Measurements from ENCODE around the gene PHACTR2. TPM values are rescaled to one million over a fixed set of nuclear protein-coding genes. Genes with fewer than 3 reads are reported as not detected.

Gene PHACTR2
- total RNA-seq, 1 experiment from 2014 or later: 20.7 TPM

DNA sequence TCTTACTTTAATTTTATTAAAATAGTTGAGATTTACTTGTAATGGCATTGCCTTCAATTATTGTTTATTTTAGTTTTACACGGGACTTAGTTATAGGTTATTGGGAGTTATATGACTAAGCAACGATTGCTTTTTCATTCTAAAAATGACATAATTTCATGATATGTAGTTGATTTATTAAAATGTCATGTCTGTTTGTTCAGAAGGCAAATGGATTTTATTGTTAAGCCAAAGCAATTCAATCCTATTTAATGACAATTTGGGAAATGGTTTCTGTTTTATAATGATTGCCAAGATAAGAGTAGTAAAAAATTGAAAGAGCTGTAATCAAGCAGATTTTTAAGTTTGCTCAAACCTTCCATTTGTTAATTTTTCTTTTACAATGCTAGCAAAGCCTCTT is 74.7 kb downstream of the PHACTR2 start:
- Mint-ChIP-seq H3K27me3 (ENCODE audit: unreplicated experiment) (no peaks in the 10 kb centered on the region), H3K4me1 (ENCODE audit: low read depth, unreplicated experiment) (no peaks in the 10 kb centered on the region), H3K36me3 (ENCODE audit: insufficient read depth, unreplicated experiment) (no peaks in the 10 kb centered on the region), H3K4me3 (ENCODE audit: low read depth, unreplicated experiment) (no peak overlapping the region), H3K9me3 (ENCODE audit: low read depth, unreplicated experiment) (no peaks in the 10 kb centered on the region), H3K27ac (ENCODE audit: unreplicated experiment) (no peak overlapping the region)
- no TSS peak for BruUV-seq (replicated peaks)
- intact Hi-C loops (cut with micrococcal nuclease; ENCODE audit: unreplicated experiment): no loop called here
- TF ChIP-seq, protein P1, sequence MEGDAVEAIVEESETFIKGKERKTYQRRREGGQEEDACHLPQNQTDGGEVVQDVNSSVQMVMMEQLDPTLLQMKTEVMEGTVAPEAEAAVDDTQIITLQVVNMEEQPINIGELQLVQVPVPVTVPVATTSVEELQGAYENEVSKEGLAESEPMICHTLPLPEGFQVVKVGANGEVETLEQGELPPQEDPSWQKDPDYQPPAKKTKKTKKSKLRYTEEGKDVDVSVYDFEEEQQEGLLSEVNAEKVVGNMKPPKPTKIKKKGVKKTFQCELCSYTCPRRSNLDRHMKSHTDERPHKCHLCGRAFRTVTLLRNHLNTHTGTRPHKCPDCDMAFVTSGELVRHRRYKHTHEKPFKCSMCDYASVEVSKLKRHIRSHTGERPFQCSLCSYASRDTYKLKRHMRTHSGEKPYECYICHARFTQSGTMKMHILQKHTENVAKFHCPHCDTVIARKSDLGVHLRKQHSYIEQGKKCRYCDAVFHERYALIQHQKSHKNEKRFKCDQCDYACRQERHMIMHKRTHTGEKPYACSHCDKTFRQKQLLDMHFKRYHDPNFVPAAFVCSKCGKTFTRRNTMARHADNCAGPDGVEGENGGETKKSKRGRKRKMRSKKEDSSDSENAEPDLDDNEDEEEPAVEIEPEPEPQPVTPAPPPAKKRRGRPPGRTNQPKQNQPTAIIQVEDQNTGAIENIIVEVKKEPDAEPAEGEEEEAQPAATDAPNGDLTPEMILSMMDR (IDR thresholded peaks at IDR 0.05; ENCODE audit: unreplicated experiment): no peak
- DNase-seq: no peak
- CTCF ChIA-PET: no interaction called here

DNA sequence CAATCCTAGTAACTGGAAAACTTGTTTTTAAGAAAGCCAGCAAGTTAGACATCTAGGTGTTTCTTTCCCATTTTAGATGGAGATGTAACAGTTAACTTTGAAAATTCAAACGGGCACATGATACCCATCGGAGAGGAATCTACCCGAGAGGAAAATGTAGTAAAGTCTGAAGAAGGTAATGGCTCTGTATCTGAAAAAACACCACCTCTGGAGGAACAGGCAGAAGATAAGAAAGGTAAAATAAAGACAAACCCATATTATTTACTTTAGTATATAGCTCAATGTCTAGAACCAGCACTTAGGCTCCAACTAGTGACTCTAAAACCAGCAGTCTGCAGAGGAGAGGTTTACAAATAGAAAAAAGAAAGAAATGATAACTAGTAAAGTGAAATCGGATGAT is 75.9 kb downstream of the PHACTR2 start:
- no TSS peak for BruUV-seq (replicated peaks)
- Mint-ChIP-seq H3K27ac (ENCODE audit: unreplicated experiment) (no peak overlapping the region), H3K4me3 (ENCODE audit: low read depth, unreplicated experiment) (no peak overlapping the region), H3K4me1 (ENCODE audit: low read depth, unreplicated experiment) (no peaks in the 10 kb centered on the region), H3K36me3 (ENCODE audit: insufficient read depth, unreplicated experiment) (no peaks in the 10 kb centered on the region), H3K27me3 (ENCODE audit: unreplicated experiment) (no peaks in the 10 kb centered on the region), H3K9me3 (ENCODE audit: low read depth, unreplicated experiment) (no peaks in the 10 kb centered on the region)
- intact Hi-C loops (cut with micrococcal nuclease; ENCODE audit: unreplicated experiment): no loop called here
- CTCF ChIA-PET: no interaction called here
- no peak for DNase-seq
- TF ChIP-seq, protein P1 (IDR thresholded peaks at IDR 0.05; ENCODE audit: unreplicated experiment): no peak

DNA sequence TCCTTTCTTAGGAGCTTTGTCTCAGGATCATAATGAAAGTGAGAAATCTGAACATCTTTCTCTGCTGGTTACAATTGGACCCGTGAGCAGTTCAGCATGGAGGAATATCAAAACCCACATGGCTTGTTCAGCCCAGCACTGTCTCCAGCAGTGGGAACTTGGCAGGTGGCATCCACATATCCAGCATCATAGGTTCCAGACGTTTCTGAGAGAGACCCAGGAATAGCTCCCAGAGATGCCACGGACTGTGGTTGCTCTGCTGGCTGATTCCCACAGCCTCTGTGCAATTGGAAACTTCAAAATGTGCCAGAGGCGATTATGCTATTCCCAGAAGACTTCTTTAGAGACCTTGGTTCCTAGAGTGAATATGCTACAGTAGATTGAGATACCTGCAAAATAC is 76.4 kb downstream of the PHACTR2 start:
- intact Hi-C loops (cut with micrococcal nuclease; ENCODE audit: unreplicated experiment): no loop called here
- no peak for DNase-seq
- Mint-ChIP-seq H3K4me3 (ENCODE audit: low read depth, unreplicated experiment) (no peak overlapping the region), H3K4me1 (ENCODE audit: low read depth, unreplicated experiment) (no peaks in the 10 kb centered on the region), H3K9me3 (ENCODE audit: low read depth, unreplicated experiment) (no peaks in the 10 kb centered on the region), H3K27me3 (ENCODE audit: unreplicated experiment) (no peaks in the 10 kb centered on the region), H3K27ac (ENCODE audit: unreplicated experiment) (no peak overlapping the region), H3K36me3 (ENCODE audit: insufficient read depth, unreplicated experiment) (no peaks in the 10 kb centered on the region)
- no TSS peak for BruUV-seq (replicated peaks)
- CTCF ChIA-PET: no interaction called here
- TF ChIP-seq, protein P1 (IDR thresholded peaks at IDR 0.05; ENCODE audit: unreplicated experiment): no peak

DNA sequence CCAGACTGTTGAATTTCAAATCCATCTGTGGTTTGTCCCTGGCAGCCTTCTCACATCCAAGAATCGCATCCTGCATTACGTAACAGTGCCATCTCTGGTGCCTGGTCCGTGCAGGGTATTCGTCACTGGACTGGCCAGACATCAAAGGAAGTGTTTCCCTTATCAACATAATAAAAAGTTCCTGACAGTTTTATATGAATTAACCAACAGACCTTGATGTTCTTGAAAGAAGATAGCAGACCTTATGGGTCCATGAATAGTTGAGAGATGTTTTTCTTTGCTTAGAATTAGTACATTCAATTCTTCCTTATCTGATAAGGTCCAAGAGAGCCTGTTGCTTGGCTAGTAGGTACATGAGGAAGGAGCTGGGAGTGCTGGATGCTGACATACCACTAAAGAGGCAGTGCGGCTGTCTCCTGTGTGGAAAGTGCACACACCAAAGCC is 77.6 kb downstream of the PHACTR2 start:
- H3K36me3 Mint-ChIP-seq (ENCODE audit: insufficient read depth, unreplicated experiment): peaks cover 2% of the 10 kb centered on the region
- intact Hi-C loops (cut with micrococcal nuclease; ENCODE audit: unreplicated experiment): no loop called here
- no peaks in the 10 kb centered on the region for H3K27me3 Mint-ChIP-seq (ENCODE audit: unreplicated experiment)
- no peaks in the 10 kb centered on the region for H3K4me1 Mint-ChIP-seq (ENCODE audit: low read depth, unreplicated experiment)
- CTCF ChIA-PET: no interaction called here
- BruUV-seq (replicated peaks): no TSS peak
- no peak for DNase-seq
- TF ChIP-seq, protein P1 (IDR thresholded peaks at IDR 0.05; ENCODE audit: unreplicated experiment): no peak
- H3K4me3 Mint-ChIP-seq (ENCODE audit: low read depth, unreplicated experiment): no peak overlapping the region
- no peak overlapping the region for H3K27ac Mint-ChIP-seq (ENCODE audit: unreplicated experiment)
- H3K9me3 Mint-ChIP-seq (ENCODE audit: low read depth, unreplicated experiment): no peaks in the 10 kb centered on the region

All from Calu3 (cell line).